Gastrocnemius medialis (tissue), 4 donors: ENCODE measurements around the gene ETF1. TPM values are rescaled to one million over a fixed set of nuclear protein-coding genes. Genes with fewer than 3 reads are reported as not detected.
"Not testable (repeated sequence)": the region's sequence is repeated elsewhere in the genome, so short reads cannot be mapped to it uniquely, and the experiment has no call there.

Experiments
- ATAC-seq, 2 donors: fragments of 150-250 bp; one replicate each; pipeline ENCODE4 v1.9.1; 2016
- DNase-seq, 2 donors: peaks; one replicate each; pipeline ENCODE4 v3.0.0-alpha.2; 2019
- H3K27ac ChIP-seq, 4 donors: fragments of 200-600 bp; sonication (generic); 1 replicate in 1 of 4; 2 replicates in 3 of 4; pipeline ENCODE4 v1.5.1; 2016 to 2018; ENCODE audit warnings: mild to moderate bottlenecking in 2 of 4, moderate library complexity in 1 of 4
- H3K27me3 ChIP-seq, 3 donors: fragments of 200-600 bp; sonication (generic) in 2 of 3; 1 replicate in 1 of 3; 2 replicates in 2 of 3; pipeline versions ENCODE4 v1.5.1 to v1.6.0; 2016 to 2019; ENCODE audit warnings: mild to moderate bottlenecking in 1 of 3, moderate library complexity in 1 of 3
- H3K36me3 ChIP-seq, 2 donors: fragments of 200-600 bp; sonication (generic) in 1 of 2; one replicate each; pipeline ENCODE4 v1.5.1; 2017 to 2018
- H3K4me1 ChIP-seq, 2 donors: fragments of 200-600 bp; sonication (generic) in 1 of 2; one replicate each; pipeline ENCODE4 v1.5.1; 2016 to 2017; ENCODE audit warnings: mild to moderate bottlenecking in 2 of 2
- H3K4me3 ChIP-seq, 4 donors: fragments of 200-600 bp; sonication (generic) in 3 of 4; 1 replicate in 1 of 4; 2 replicates in 3 of 4; pipeline ENCODE4 v1.5.1; 2016 to 2019; ENCODE audit warnings: mild to moderate bottlenecking in 2 of 4
- H3K9me3 ChIP-seq, 3 donors: fragments of 200-600 bp; sonication (generic) in 2 of 3; 1 replicate in 1 of 3; 2 replicates in 2 of 3; pipeline ENCODE4 v1.5.1; 2016 to 2019
- CTCF ChIP-seq, 5 experiments: fragments of 450-650 bp in 3 of 5; fragments of 200-600 bp in 2 of 5; sonication (generic) in 2 of 5; IDR thresholded peaks in 4 of 5; conservative IDR thresholded peaks in 1 of 5; 1 replicate in 4 of 5; 2 replicates in 1 of 5; pipeline ENCODE4 v1.5.1; 2016 to 2019; ENCODE audit warnings: antibody characterized with exemption in 5 of 5, mild to moderate bottlenecking in 3 of 5, moderate library complexity in 3 of 5
- POLR2A ChIP-seq, 2 donors: fragments of 450-650 bp; IDR thresholded peaks; one replicate each; pipeline ENCODE4 v1.6.1; 2017; ENCODE audit warnings: antibody characterized with exemption in 2 of 2, mild to moderate bottlenecking in 2 of 2, moderate library complexity in 2 of 2
- in situ Hi-C, 4 donors: fragments of 200-750 bp; cut with MboI; loops; one replicate each; pipeline versions ENCODE4 v1.15.0 to v1.8.0; 2017; ENCODE audit warnings: low sequenced_read_pairs in 4 of 4
- intact Hi-C: fragments of 100-400 bp; cut with DNase I; formaldehyde crosslinking; loops from one replicate; pipeline ENCODE4 v1.15.1; 2023; ENCODE audit warnings: low total_unique reads
- total RNA-seq, 4 donors: library from RNA; depleted of rRNA; stranded (reverse); fragments of >200 nt; gene quantifications; one replicate each; pipeline versions ENCODE4 v1.1.0 to v1.2.3, GENCODE V29; 2016

The ETF1 gene
- total RNA-seq, 4 donors from 2014 or later, result 99.9 to 139 (median 117) TPM

GRCh38 chr5:138488481-138488945, 54.5 kb downstream of the ETF1 start:
- intact Hi-C loops, result no loop called here
- H3K27ac ChIP-seq, result no peak overlapping the region
- H3K4me1 ChIP-seq, result peaks cover 14 to 17% of the 10 kb centered on the region in 2 donors
- H3K4me3 ChIP-seq, result no peak overlapping the region
- in situ Hi-C loops, result no loop called here
- peaks cover 28 to 40% (median 29%) of the 10 kb centered on the region in 3 donors for H3K27me3 ChIP-seq
- ATAC-seq (no peak), DNase-seq (no peak)
- no peaks in the 10 kb centered on the region for H3K36me3 ChIP-seq
- H3K9me3 ChIP-seq, result no peaks in the 10 kb centered on the region
- no peak for TF ChIP-seq POLR2A (IDR thresholded peaks at IDR 0.05)
- TF ChIP-seq CTCF (IDR thresholded peaks at IDR 0.05 in 4 of 5, conservative IDR thresholded peaks at IDR 0.05 in 1 of 5), result no peak

DNA sequence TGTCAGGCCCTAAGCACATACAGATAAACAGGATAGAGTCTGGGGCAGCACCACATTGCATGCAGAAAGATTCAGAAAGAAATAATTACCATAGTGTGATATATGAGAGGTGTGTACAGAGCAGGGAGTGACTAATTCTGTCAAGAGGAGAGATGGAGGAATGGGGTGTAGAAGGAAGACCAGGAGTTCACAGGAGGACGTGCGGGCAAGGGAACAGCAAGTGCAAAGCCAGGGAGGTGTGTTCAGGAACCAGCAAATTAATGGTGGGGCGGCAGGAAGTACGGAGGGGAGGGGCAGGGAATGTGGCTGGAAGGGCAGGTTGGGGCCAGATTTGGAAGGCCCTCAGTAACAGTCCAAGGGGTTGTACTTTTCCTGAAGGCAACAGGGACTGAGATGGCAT, 60.4 kb downstream of the ETF1 start:
- intact Hi-C loops, result no loop called here

GRCh38 chr5:138476918-138477317, 66.1 kb downstream of the ETF1 start:
- in situ Hi-C loops, result no loop called here
- no peak overlapping the region for H3K27ac ChIP-seq
- no peaks in the 10 kb centered on the region for H3K36me3 ChIP-seq
- intact Hi-C loops, result no loop called here
- DNase-seq, result no peak
- no peaks in the 10 kb centered on the region for H3K27me3 ChIP-seq
- no peak overlapping the region for H3K4me3 ChIP-seq
- TF ChIP-seq CTCF (IDR thresholded peaks at IDR 0.05 in 4 of 5, conservative IDR thresholded peaks at IDR 0.05 in 1 of 5) (no peak), POLR2A (IDR thresholded peaks at IDR 0.05) (no peak)
- no peak for ATAC-seq
- H3K4me1 ChIP-seq, result no peaks in the 10 kb centered on the region
- H3K9me3 ChIP-seq, result no peaks in the 10 kb centered on the region

More for the DNA sequence above, 60.4 kb downstream of the ETF1 start:
- H3K27me3 ChIP-seq, result peaks cover 0 to 1% (median 0%) of the 10 kb centered on the region in 3 donors
- DNase-seq (no peak), ATAC-seq (no peak)
- no peak overlapping the region for H3K4me3 ChIP-seq
- no peak overlapping the region for H3K27ac ChIP-seq
- H3K4me1 ChIP-seq, result no peaks in the 10 kb centered on the region
- TF ChIP-seq POLR2A (IDR thresholded peaks at IDR 0.05) (no peak), CTCF (IDR thresholded peaks at IDR 0.05 in 4 of 5, conservative IDR thresholded peaks at IDR 0.05 in 1 of 5) (no peak)
- no peaks in the 10 kb centered on the region for H3K36me3 ChIP-seq
- in situ Hi-C loops, result no loop called here
- no peaks in the 10 kb centered on the region for H3K9me3 ChIP-seq

DNA sequence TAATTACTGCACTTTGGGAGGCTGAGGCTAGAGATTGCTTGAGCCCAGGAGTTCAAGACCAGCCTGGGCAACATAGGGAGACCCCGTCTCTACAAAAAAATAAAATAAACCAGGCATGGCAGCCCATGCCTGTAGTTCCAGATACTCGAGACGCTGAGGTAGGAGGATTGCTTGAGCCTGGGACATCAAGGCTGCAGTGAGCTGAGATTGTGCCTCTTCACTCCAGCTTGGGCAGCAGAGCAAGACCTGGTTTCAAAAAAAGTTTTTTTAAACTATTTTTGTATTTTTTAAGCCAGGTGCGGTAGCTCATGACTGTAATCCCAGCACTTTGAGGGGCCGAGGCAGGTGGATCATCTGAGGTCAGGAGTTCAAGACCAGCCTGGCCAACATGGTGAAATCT, 69.9 kb downstream of the ETF1 start:
- H3K9me3 ChIP-seq, H3K4me3 ChIP-seq, ATAC-seq, H3K27ac ChIP-seq, intact Hi-C loops, H3K4me1 ChIP-seq, H3K36me3 ChIP-seq, H3K27me3 ChIP-seq, in situ Hi-C loops, DNase-seq: not testable (repeated sequence)

DNA sequence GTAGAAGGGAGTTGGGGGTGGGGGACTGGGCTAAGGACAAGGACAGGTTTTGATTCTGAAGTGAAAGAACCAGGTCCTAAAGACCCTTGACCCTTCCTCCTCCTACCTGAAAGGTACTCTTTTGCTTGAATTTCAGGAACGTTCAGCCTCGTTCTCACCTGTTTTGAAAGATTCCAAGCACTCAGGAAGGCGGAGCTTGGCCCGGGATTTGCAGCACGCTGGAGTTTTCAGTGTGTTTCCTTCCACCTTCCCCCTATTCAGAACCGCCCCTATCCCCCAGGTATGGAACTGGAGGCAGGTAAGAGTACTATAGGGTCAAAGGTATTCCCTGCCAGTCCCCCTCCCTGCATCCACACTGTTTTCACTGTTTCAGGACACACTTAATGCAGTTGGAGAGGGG, 70.7 kb downstream of the ETF1 start:
- ATAC-seq, result no peak

More for the DNA sequence above, 70.7 kb downstream of the ETF1 start:
- in situ Hi-C loops, result no loop called here
- Histone ChIP-seq H3K36me3 (no peaks in the 10 kb centered on the region), H3K27me3 (no peaks in the 10 kb centered on the region), H3K9me3 (no peaks in the 10 kb centered on the region), H3K4me3 (no peak overlapping the region), H3K27ac (no peak overlapping the region), H3K4me1 (no peaks in the 10 kb centered on the region)
- intact Hi-C loops, result no loop called here
- no peak for DNase-seq
- no peak for TF ChIP-seq CTCF (IDR thresholded peaks at IDR 0.05 in 4 of 5, conservative IDR thresholded peaks at IDR 0.05 in 1 of 5)
- TF ChIP-seq POLR2A (IDR thresholded peaks at IDR 0.05), result no peak
